Tibial artery (tissue), 4 donors: ENCODE data around the gene WASF2.

ENCODE experiments used
- DNase-seq, 2 donors: peaks; one replicate each; pipeline ENCODE4 v3.0.0-alpha.2; 2019
- H3K27ac ChIP-seq, 2 donors: fragments of 200-600 bp; sonication (generic) in 1 of 2; 1 replicate in 1 of 2; 2 replicates in 1 of 2; pipeline ENCODE4 v1.5.1; 2018 to 2019; ENCODE audit warnings: mild to moderate bottlenecking in 1 of 2
- H3K27me3 ChIP-seq, 2 donors: fragments of 200-600 bp; sonication (generic) in 1 of 2; one replicate each; pipeline versions ENCODE4 v1.5.1 to v1.6.0; 2016 to 2019
- H3K36me3 ChIP-seq, 3 donors: fragments of 200-600 bp; sonication (generic) in 2 of 3; one replicate each; pipeline ENCODE4 v1.5.1; 2016 to 2019; ENCODE audit warnings: mild to moderate bottlenecking in 2 of 3
- H3K4me1 ChIP-seq, 4 donors: fragments of 200-600 bp; sonication (generic) in 2 of 4; 1 replicate in 3 of 4; 2 replicates in 1 of 4; pipeline ENCODE4 v1.5.1; 2016 to 2019
- H3K4me3 ChIP-seq, 2 donors: fragments of 200-600 bp; sonication (generic) in 1 of 2; 1 replicate in 1 of 2; 2 replicates in 1 of 2; pipeline ENCODE4 v1.5.1; 2018 to 2019; ENCODE audit warnings: mild to moderate bottlenecking in 2 of 2
- H3K9me3 ChIP-seq, 3 donors: fragments of 200-600 bp; sonication (generic) in 1 of 3; one replicate each; pipeline ENCODE4 v1.5.1; 2016 to 2019
- CTCF ChIP-seq, 2 experiments: fragments of 200-600 bp in 1 of 2; fragments of 450-650 bp in 1 of 2; IDR thresholded peaks; one replicate each; pipeline ENCODE4 v1.5.1; 2017 to 2019; ENCODE audit warnings: antibody characterized with exemption in 2 of 2, mild to moderate bottlenecking in 1 of 2, moderate library complexity in 1 of 2
- intact Hi-C: fragments of 100-400 bp; cut with DNase I; formaldehyde crosslinking; loops from one replicate; pipeline ENCODE4 v1.15.0; 2023; ENCODE audit warnings: low total_unique reads

The WASF2 gene

GRCh38 chr1:27359822-27360158, 130.2 kb downstream of the WASF2 start:
- Histone ChIP-seq H3K27me3 (no peaks in the 10 kb centered on the region), H3K4me3 (no peak overlapping the region), H3K4me1 (peaks cover 0 to 22% (median 16%) of the 10 kb centered on the region in 4 donors), H3K27ac (no peak overlapping the region), H3K36me3 (peaks cover 77 to 100% (median 93%) of the 10 kb centered on the region in 3 donors), H3K9me3 (no peaks in the 10 kb centered on the region)
- intact Hi-C loops = loop anchor here (5.0 to 10.0 kb wide), 2 partner anchors 33 to 55 kb away; partner anchors contain the start of gene GPR3
- DNase-seq = no peak
- TF ChIP-seq CTCF (IDR thresholded peaks at IDR 0.05) = no peak

- no peak for DNase-seq
- Histone ChIP-seq H3K4me3 (no peak overlapping the region), H3K27me3 (no peaks in the 10 kb centered on the region), H3K36me3 (peaks cover 76 to 100% (median 89%) of the 10 kb centered on the region in 3 donors), H3K27ac (no peak overlapping the region), H3K4me1 (peaks cover 0 to 13% (median 7%) of the 10 kb centered on the region in 4 donors), H3K9me3 (no peaks in the 10 kb centered on the region)
- intact Hi-C loops = loop anchor here (5.0 to 10.0 kb wide), 2 partner anchors 33 to 54 kb away; partner anchors contain the start of gene GPR3
- no peak for TF ChIP-seq CTCF (IDR thresholded peaks at IDR 0.05)
Observed at GRCh38 chr1:27358928-27359313, 131.0 kb downstream of the WASF2 start.

GRCh38 chr1:27358038-27358927, 131.7 kb downstream of the WASF2 start:
- intact Hi-C loops = loop anchor here (5.0 to 10.0 kb wide), 2 partner anchors 34 to 53 kb away; partner anchors contain the start of gene GPR3
- no peak for DNase-seq

GRCh38 chr1:27357281-27358037, 132.5 kb downstream of the WASF2 start:
- Histone ChIP-seq H3K9me3 (no peaks in the 10 kb centered on the region), H3K4me3 (no peak overlapping the region), H3K4me1 (peaks cover 0 to 6% (median 3%) of the 10 kb centered on the region in 4 donors), H3K36me3 (peaks cover 61 to 98% (median 82%) of the 10 kb centered on the region in 3 donors), H3K27me3 (no peaks in the 10 kb centered on the region), H3K27ac (no peak overlapping the region)
- TF ChIP-seq CTCF (IDR thresholded peaks at IDR 0.05) = peak; percentile 96 to 97
- DNase-seq = peak; percentile 53 to 81
- intact Hi-C loops = loop anchor here (5.0 to 10.0 kb wide), 2 partner anchors 35 to 53 kb away; partner anchors contain the start of gene GPR3

More at GRCh38 chr1:27358038-27358927, 131.7 kb downstream of the WASF2 start:
- TF ChIP-seq CTCF (IDR thresholded peaks at IDR 0.05) = no peak
- H3K4me1 ChIP-seq = peaks cover 0 to 7% (median 3%) of the 10 kb centered on the region in 4 donors
- H3K27ac ChIP-seq = no peak overlapping the region
- H3K4me3 ChIP-seq = no peak overlapping the region
- no peaks in the 10 kb centered on the region for H3K27me3 ChIP-seq
- peaks cover 70 to 100% (median 87%) of the 10 kb centered on the region in 3 donors for H3K36me3 ChIP-seq
- H3K9me3 ChIP-seq = no peaks in the 10 kb centered on the region

GRCh38 chr1:27356619-27357280, 133.2 kb downstream of the WASF2 start:
- no peak overlapping the region for H3K4me3 ChIP-seq
- DNase-seq = no peak
- peaks cover 54 to 91% (median 75%) of the 10 kb centered on the region in 3 donors for H3K36me3 ChIP-seq
- no peaks in the 10 kb centered on the region for H3K9me3 ChIP-seq
- peaks cover 0 to 6% (median 3%) of the 10 kb centered on the region in 4 donors for H3K4me1 ChIP-seq
- H3K27ac ChIP-seq = no peak overlapping the region
- TF ChIP-seq CTCF (IDR thresholded peaks at IDR 0.05) = no peak
- intact Hi-C loops = loop anchor here (5.0 to 10.0 kb wide), 2 partner anchors 36 to 52 kb away; partner anchors contain the start of gene GPR3
- H3K27me3 ChIP-seq = no peaks in the 10 kb centered on the region
